GM21515 (cell line): ENCODE results near the gene SEC24B.
A peak's percentile ranks its signal among the peaks of the same experiment; 100 is the strongest.
"Not testable (repeated sequence)": the region's sequence is repeated elsewhere in the genome, so short reads cannot be mapped to it uniquely, and the experiment has no call there.

Experiments used
- ATAC-seq: cut with Tn5 transposase; IDR thresholded peaks from one replicate; pipeline ENCODE4 v1.9.1; 2021; ENCODE audit not compliant: unreplicated experiment

The SEC24B gene

DNA sequence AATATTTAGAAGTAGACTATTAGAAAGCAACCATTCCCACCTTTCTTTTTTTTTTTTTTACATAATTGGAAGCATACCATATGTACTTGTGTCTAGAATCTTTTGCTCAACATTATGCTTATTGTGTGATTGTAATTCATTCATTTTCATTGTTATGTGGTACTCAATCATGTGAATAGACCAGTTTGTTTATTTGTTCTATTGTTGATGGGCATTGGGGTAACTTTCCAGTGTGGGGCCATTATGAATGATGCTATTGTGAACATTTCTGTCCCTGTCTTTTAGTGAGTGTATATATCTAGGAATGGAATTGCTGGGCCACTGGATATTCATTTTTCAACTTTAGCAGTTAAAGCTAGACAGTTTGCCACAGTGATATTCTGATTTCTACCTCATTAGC is 63.9 kb downstream of the SEC24B start:
- ATAC-seq = no peak

DNA sequence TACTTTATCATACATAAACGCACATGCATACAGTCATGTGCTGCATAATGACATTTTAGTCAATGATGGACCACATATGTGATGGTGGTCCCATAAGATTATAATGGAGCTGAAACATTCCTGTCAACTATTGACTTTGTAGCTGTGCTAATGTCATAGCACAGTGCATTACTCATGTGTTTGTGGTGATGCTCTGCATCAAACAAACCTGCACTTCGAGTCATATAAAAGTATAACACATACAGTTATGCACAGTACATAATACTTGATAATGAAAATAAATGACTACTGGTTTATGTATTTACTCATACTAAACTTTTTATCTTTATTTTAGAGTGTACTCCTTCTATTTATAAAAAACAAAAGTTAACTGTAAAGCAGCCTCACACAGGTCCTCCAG is 65.9 kb downstream of the SEC24B start:
- ATAC-seq = no peak

DNA sequence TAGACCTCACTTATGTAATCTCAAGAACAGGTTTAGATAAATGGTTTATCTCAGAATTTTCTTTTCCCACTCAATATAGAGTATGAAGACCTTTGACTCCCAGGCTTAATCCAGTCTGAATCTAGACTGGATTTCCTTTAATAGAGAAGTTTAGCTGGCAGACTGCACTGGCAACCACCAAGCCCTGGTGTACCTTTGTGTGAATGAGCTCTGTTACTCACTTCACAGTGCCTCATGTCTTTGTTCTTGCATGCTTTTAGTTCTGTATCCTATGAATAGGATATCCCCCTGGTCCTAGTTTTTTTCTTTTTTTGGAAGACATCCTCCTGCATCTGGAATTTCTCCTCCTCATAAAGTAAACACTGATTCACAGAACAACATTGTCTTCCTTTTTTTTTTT is 73.3 kb downstream of the SEC24B start:
- ATAC-seq = no peak

DNA sequence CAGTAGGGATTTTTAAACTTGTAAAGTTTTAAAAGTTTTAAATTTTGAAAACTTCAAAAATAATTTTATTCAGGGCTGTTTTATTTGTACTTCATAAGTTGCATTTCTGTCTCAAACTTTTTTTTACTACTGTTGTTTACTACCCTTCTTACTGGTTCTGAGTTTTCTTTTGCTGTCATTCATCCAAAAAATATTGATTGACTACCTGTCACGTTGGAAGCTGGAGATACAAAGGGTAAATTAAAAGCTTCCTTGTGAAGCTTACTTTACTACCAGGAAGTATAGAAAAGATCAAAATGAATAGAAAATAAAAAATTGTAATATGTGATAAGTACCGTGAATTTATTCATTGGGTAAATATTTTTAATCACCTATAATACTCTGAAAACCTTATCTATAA is 77.1 kb downstream of the SEC24B start:
- ATAC-seq = no peak

DNA sequence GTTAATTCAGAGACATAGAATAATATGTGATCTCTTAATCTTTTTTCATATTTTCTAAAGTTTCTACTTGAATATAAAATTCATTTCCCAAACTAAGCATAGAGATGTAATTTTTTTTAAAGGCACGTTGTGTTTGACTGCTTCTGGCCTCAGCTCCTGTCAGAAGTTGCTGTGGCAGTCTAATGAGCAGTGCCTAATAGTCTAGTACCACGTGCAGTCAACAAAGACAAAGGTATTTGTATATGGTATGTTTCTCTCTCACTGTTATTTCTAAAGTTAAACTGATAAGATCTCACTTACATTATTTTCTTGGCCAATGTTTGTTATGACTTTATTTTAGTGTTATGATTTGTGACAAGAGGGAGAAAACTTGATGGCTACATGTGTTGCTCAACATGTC is 77.8 kb downstream of the SEC24B start:
- ATAC-seq = no peak

DNA sequence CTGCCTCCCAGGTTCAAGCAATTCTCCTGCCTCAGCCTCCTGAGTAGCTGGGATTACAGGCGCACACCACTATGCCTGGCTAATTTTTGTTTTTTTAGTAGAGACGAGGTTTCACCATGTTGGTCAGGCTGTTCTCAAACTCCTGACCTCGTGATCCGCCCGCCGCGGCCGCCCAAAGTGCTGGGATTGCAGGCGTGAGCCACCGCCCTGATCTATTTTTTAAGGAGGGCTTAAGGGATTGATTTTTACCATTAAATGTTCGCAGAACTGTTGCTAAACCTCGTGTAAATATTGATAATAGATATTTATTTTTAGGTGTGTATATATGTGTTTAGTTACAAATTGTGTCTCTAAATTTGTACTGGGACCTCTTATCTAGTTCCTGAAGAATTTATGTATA is 79.8 kb downstream of the SEC24B start:
- ATAC-seq = not testable (repeated sequence)

DNA sequence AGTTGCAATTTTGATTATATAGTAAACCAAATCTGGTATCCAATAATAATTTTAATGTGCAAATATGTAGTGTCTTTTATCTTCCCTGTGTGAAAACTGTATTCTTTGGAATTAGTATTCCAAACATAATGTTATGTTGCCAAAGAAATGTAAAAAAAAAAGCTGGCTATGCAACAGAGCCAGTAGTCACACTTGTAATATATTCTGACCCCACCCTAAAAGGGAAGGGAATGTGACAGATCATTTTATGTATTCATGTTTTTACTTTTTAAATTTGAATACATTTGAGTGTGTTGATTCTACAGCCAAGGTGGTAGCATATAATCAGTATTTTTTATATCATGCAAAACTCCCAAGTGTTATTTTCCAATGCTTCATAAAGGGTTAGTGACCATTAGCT is 98.6 kb downstream of the SEC24B start:
- ATAC-seq = no peak

DNA sequence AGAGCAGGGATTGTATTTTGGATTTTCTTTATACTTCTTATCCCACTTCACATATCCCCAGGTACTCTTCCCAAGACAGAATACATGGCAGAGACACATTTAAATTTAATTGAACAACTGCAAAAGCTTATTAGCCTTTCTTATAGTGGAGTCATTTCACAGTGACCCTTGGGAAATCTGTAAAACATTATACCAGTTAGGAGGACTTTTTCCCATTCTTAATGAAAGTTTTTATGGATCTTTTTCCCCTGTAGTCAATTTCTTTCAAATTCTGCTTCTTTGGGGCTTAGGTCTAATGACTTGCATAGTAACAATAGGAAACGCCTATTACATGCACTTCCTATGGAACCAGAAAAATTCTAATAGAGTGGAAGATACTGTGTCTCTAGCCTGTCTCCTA is 111.8 kb downstream of the SEC24B start:
- ATAC-seq = no peak

DNA sequence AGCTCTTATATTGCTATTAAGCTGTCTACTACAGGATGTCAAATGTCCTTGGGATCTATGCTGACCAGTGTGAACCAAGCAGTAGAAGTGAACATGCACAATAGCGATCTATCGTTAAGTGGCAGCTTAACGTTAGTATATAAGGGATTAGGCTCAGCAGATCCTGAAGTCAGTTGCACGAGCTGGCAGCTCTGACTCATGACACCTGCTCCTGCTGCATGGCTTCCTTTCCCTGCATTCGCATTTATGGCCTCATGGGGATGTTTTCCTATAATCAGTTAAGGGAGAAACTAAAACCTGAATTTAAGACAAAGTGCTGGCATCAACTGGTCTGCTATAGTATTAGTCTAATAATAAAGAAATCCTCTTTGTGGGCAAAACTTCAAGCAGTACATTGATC is 113.8 kb downstream of the SEC24B start:
- no peak for ATAC-seq

DNA sequence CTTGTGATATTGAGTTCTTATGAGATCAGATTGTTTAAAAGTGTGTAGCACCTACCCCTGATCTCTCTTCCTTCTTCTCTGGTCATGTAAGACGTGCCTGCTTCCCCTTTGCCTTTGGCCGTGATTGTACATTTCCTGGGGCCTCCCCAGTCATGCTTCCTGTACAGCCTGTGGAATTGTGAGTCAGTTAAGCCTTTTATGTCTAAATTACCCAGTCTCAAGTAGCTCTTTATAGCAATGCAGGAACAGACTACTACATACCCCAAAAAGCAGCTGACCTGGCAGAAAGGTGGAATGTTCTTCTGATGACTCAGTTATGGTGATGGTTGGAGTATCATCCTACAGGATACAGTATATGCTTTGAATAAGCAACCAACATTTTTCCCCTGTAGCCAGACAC is 115.0 kb downstream of the SEC24B start:
- no peak for ATAC-seq

DNA sequence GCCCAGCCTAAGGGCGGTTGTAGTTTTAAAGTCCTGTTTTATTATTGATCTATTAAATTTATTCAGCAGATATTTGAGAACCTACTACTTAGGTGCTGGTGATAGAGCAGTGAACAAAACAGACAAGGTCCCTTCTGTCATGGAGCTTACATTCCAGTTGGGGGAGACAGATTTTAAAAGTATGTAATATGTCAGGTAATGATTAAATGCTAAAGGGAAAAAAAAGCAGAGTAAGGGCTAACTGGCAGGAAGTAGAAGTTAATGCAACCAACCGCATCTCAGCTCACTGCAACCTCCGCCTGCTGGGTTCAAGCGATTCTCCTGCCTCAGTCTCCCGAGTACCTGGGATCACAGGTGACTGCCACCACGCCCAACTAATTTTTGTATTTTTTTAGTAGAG is 118.6 kb downstream of the SEC24B start:
- no peak for ATAC-seq

DNA sequence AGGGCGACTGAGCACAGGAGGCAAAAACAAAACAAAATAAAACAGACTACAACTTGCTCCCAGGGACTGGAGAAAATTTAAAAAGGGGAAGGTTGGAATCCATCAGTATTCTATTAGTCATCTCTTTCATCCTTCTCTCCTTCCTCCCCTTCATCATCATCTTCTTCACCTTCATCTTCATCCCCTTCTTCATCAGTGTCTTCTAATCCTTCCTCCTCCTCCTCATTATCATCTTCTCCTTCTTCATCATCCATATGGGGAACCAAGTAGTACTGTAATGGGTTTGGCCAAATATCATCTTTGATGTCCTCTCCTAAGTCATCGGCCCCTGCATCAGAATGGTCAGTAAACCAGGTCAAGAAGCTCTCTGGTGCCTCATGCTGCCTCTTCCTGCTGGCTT is 119.5 kb downstream of the SEC24B start:
- no peak for ATAC-seq

DNA sequence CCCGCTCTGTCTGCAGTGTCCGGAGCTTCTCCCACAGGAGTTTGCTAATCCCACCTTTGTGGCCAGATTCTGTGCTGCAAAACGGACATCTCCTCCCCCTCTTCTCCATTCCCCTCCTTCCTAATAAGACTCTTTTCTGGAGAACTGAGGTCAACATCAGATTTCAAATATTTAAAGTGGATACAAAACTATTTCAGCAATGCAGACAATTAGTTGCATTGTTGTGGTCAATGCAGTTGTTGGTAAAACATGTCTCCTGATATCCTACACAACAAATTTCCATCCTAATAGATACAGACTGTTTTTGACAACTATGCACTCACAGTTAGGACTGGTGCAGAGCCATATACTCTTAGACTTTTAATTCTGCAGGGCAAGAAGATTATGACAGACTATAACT is 121.4 kb downstream of the SEC24B start:
- ATAC-seq = no peak

DNA sequence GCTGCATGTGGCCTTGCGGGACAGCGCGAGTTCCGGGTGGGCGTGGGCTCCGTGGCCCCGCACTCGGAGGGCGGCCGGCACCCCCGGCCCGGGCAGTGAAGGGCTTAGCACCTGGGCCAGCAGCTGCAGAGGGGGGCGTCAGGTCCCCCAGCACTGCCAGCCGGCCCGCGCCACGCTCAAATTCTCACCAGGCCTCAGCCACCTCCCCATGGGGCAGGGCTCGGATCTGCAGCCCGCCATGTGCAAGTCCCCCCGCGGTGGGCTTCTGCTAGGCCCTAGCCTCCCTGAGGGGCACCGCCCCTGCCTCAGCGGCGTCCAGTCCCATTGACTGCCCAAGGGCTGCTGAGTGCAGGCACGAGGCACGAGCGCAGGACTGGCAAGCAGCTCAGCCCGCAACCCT is 123.8 kb downstream of the SEC24B start:
- no peak for ATAC-seq

DNA sequence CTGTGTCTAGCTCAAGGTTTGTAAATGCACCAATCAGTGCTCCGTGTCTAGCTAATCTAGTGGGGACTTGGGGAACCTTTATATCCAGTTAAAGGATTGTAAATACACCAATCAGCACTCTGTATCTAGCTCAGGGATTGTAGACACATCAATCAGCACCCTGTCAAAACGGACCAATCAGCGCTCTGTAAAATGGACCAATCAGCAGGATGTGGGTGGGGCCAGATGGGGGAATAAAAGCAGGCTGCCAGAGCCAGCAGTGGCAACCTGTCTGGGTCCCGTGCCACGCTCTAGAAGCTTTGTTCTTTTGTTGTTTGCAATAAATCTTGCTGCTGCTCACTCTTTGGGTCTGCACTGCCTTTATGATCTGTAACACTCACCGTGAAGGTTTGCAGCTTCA is 124.5 kb downstream of the SEC24B start:
- not testable (repeated sequence) for ATAC-seq

DNA sequence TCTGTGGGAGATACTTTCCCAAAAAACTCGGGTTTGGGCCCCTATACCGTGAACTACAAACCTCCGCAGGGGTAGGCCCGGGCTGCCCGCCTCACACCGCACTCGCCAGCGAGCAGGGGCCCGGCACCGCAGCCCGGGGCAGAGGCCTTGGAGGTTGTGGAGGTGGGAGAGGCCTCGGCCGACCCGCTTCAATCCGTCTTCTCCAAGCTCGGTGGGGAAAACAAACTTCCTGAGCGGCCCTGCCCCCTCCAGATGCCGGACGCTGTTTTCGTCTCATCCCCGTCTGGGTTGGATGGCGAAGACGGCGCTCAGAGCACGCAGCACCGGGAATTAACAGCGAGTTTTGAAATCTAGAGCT is 126.0 kb downstream of the SEC24B start:
- ATAC-seq = peak; percentile 26

DNA sequence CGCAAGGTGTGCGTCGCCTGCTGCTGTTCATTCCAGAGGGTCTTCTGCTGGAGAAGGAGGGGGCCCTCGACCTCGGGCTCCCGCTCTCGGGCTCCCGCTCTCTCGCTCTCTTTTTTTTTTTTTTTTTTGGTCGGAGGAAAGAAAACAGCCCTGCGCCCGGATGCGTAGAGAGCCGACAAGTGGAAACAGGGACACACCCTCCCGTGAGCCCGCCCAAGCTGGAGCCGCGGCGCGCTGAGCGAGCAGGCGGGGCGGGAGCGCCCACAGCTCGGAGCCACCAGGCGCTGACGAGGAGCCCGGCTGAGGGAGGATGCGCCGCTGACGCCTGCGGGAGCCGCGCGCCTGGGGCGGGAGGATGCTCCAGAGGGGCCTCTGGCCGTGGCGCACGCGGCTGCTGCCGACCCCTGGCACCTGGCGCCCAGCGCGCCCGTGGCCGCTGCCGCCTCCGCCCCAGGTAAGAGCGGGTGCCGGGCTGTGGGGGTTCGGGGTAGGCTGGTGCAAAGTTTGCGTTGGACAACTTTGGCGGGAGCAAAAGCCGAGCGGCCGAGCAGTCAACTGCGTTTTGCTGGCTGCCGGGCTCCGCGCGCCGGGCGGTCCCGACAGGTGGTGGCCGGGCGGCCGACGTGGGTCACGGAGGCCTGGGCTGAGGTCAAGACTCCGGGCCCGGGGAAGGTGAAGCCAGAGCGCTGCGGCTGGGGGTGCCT is 126.5 kb downstream of the SEC24B start, which contains the start of gene MCUB:
TSS of gene MCUB (plus strand) at position 264 of the 704 bp plus-strand sequence. CDS start at position 356, 92 bp downstream.
- peak; percentile 91 for ATAC-seq

DNA sequence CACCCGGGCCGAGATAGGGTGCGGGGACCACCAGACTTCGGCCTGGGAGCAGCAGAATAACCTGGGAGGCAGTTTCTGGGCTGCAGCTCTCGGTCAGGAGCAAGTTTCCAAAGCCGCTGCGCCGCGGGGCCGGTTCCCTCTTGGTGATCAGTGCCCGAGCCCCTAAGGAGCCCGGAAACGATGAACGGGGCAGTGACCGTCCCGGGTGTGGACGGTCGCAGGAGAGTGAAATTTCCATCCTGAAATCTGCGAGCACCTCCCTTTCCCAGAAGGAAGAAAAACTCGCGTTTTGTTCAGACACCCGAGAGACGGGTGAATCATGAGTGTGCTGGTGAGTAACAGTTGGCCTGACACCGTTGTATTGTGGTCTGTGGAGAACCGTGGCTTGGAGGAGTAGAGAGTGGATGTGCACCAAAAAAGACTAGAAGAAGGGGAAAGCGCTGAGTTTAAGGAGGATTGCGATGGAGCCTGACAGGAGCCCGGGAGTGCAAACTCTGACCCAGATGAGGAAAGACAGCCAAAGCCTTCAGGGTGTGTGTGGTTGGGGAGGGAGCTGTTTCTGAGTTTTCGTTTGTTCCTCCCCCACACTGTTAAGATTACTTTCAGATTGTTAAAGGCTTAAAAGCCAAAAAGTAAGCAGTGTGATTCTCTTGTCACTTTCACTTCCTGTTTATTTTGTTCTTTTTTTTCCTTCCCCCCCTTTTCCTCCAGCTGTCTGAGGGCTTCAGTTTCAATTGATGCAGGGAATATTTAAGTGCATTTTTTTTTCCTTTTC is 127.3 kb downstream of the SEC24B start:
- ATAC-seq = peak; percentile 71

DNA sequence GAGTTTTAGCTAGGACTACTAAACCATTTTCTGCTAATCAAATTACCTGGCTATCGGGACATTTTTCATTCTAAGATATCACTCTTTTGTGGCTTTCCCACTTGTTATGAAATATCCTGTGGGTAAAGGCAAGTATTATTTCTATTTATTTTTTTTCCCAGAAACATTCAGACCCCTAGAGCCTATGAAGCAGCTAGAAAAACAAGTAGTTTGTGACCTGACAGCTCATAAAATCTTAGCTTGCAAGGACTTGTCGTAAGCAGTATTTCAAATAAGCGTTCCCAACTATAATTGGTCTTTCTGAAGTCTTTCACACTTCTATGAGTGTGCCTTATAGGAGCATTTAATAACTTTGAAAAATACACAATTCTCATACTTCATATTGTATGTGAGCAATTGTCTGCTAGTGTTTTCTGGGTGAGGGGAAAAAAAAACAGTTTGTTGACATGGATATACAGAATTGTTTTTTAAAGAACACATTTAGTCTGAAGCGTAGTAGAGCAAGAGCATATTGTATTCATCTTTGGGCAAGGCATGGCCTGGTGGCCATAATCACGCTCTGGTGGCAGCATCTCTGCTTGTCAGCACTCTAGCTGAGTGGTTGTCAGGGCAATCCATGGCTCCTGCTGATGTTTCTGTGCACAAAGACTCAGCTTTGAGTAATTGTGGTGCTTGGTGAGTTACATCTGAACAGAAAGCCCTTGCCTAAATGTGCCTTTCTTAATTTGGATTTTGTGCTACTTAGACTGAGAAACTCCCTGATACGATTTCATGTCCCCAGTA is 129.0 kb downstream of the SEC24B start:
- no peak for ATAC-seq

DNA sequence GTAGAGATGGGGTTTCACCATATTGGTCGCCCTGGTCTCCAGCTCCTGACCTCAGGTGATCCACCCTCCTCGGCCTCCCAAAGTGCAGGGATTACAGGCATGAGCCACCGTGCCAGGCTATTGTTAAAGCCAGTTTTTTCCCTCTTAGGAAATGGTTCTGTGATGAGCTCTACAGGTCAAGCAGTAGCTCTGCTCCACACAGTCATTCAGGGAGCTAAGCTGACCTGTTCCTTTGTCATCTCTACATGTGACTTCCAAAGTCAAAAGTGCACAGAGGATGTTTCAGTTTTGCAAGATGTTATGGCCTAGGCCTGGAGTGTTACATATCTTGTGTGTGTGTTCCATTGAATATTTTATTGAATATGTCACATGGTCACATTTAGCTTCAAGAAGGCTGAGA is 137.9 kb downstream of the SEC24B start:
- ATAC-seq = no peak

DNA sequence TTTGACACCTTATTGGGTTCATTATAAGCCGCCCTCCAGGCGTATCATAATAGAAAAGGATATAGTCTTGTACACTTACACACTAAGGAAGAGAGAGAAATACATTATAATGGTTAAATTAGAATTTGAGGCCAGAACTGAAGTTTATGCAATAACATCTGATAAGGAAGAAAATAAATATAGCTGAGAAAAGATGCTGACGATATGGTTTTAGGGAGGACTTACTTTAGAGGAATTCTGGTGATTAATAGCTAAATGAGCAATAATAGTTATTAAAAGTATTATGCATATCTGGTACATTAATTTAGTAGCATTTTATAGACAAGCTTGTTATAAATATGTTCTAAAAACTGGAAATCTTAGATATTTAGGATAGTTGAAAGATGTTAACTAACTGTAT is 138.5 kb downstream of the SEC24B start:
- ATAC-seq = no peak

DNA sequence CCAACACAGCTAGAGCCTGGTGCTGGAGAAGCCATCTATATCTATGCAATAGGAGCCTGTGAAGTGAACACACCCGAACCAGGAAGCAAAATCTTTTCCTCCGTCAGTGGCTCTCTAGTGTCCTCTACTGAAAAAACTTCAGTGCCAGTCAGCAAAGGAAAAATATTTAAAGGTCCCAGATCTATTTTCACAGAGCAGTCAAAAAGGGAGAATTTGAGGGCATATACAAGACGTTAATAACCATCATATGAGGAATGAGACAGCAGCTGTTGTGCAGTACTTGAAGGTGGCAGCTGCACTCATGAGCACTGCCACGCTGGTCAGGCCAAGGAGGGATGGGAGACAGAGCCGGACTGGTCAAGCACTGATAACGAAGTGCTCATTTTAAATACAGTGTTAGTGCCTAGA is 140.8 kb downstream of the SEC24B start:
- no peak for ATAC-seq
